NB4 (cell line): ENCODE data around the gene ST6GAL2.

ENCODE experiments used
- DNase-seq: peaks from one replicate; pipeline ENCODE4 v3.0.0; 2010; ENCODE audit warnings: low read depth
- H3K4me3 ChIP-seq: one replicate; pipeline ENCODE4 v1.5.1; 2011; ENCODE audit warnings: mild to moderate bottlenecking, low read depth, low read length, moderate library complexity
- CTCF ChIP-seq: IDR thresholded peaks from one replicate; pipeline ENCODE4 v1.5.1; 2012; ENCODE audit warnings: low read depth, low read length
- MYC ChIP-seq: IDR thresholded peaks from 2 replicates; pipeline ENCODE4 v1.6.1; 2011; ENCODE audit warnings: low read depth, low read length
- POLR2A ChIP-seq: IDR thresholded peaks from 2 replicates; pipeline ENCODE4 v1.6.1; 2011; ENCODE audit warnings: mild to moderate bottlenecking; ENCODE audit not compliant: insufficient read length; ENCODE audit errors: extremely low read depth
- TF ChIP-seq, protein P1 (sequence below): IDR thresholded peaks from 2 replicates; pipeline ENCODE4 v1.6.1; 2011; ENCODE audit warnings: low read depth, low read length

Gene ST6GAL2

DNA sequence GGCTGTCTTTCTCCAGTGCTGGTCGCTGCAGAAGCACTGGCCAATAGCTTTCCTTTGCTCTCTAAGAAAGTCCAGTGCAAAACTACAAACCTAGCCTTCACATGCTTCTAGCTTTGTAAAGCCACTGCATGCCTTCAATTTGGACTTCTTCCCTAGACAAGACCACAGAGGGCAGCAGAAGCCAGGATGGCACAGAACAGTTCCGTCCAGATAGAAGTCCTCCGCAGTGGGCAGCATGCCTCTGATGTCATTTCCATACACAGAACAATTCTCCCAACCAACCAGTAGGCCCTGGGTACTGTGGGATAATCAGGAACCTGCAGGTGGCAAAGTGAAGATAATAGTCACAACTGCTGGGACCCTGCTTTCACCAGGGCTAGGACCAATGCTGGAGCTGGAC, 3.3 kb downstream of the ST6GAL2 start:
- no peak for DNase-seq
- H3K4me3 ChIP-seq = no peak overlapping the region
- TF ChIP-seq CTCF = no peak
- TF ChIP-seq MYC = no peak
- TF ChIP-seq, protein P1, sequence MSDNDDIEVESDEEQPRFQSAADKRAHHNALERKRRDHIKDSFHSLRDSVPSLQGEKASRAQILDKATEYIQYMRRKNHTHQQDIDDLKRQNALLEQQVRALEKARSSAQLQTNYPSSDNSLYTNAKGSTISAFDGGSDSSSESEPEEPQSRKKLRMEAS = no peak
- no peak for TF ChIP-seq POLR2A

DNA sequence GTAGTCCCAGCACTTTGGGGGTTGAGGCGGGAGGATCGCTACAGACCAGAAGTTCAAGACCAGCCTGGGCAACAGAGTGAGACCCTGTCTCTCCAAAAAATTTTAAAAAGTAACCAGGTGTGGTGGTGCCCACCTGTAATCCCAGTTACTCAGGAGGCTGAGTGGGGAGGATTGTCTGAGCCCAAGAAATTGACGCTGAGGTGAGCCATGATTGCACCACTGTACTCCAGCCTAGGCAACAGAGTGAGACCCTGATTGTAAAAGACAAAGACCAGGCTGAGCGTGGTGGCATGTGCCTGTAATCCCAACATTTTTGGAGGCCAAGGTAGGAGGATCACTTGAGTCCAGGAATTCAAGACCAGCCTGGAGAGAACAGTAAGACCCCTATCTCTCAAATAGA, 7.8 kb downstream of the ST6GAL2 start:
- TF ChIP-seq, protein P1 = no peak
- no peak for TF ChIP-seq MYC
- TF ChIP-seq POLR2A = no peak
- TF ChIP-seq CTCF = no peak

GRCh38 chr2:106876699-106877098, 9.3 kb downstream of the ST6GAL2 start:
- TF ChIP-seq MYC = no peak
- no peak for TF ChIP-seq CTCF
- TF ChIP-seq, protein P1 = no peak
- no peak for TF ChIP-seq POLR2A
- no peak for DNase-seq
- no peak overlapping the region for H3K4me3 ChIP-seq

More for the DNA sequence above, 7.8 kb downstream of the ST6GAL2 start:
- no peak overlapping the region for H3K4me3 ChIP-seq
- no peak for DNase-seq

DNA sequence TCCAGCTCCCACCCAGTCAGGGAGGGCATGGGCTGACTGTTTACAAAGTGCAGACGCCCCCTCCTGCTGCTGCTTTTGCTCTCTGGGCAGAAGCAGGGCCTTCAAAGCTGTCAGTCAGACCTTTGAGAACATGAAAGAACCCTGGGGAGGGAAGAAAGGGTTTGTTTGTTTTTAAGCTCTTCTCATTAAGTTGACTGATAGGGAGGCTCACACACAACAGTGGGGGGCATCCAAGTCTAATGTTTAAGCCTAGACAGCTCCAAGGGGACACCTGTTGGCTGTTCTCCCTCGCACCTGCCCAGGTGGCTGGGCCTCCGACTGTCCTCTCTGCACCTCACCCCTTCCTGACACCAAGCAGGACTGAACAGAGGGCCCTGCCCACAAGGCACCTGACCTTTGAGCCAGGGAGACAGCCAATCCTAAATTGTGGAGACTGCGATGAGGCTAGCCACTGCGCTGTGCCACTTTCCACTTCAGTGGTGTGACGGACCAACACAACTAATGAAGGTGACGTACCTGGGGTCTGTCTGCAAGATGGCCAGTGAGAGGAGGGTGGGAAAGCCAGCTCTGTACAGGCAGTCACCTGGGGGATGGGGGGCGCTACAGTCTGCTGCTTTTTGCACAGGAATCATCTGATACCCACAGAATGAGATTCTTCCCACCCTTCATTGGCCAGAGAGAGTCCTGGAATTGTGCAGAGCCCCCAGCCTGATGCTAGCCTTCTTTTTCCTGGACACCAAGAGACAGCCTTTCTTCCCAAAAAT, 16.3 kb downstream of the ST6GAL2 start:
- DNase-seq = no peak
- no peak overlapping the region for H3K4me3 ChIP-seq

DNA sequence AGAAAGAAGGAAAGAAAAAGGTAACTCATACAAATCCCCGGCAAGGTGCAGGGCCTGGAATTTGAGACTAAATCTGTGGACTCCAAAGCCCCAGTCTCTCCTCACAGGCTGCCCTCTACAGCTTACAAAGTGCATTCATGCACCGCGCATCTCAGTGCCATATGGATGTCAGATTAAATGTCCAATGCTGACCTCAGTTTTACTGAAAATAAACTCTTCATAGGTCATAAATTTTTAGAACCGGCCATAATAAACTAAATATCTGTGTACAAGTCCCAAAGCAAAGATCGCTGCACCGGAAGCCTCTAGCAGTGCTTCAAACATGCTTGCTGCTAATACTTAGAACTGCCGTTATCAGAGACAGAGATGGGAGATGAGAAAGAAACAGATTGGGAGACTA, 17.7 kb downstream of the ST6GAL2 start:
- no peak overlapping the region for H3K4me3 ChIP-seq
- TF ChIP-seq MYC (no peak), CTCF (peak; percentile 47)
- peak; percentile 9 for DNase-seq

More for the DNA sequence above, 16.3 kb downstream of the ST6GAL2 start:
- no peak for TF ChIP-seq MYC
- TF ChIP-seq CTCF = no peak
- TF ChIP-seq POLR2A = no peak
- TF ChIP-seq, protein P1 = no peak
